Right lobe of liver (tissue), 4 donors: ENCODE data around the gene MSH2.

Experiments used
- POLR2A ChIP-seq: fragments of 450-650 bp; IDR thresholded peaks from one replicate; pipeline ENCODE4 v1.6.1; 2017; ENCODE audit warnings: antibody characterized with exemption, mild to moderate bottlenecking
- TF ChIP-seq, protein P1 (sequence below), 4 donors: fragments of 200-600 bp in 3 of 4; fragments of 450-650 bp in 1 of 4; IDR thresholded peaks; one replicate each; pipeline versions ENCODE4 v1.5.1 to v1.8.0; 2016 to 2022; ENCODE audit warnings: antibody characterized with exemption in 4 of 4, mild to moderate bottlenecking in 2 of 4
- donor health status: DM: no; HTN: no; CAD: no.
- donor health status: DM: no; HTN: no; CAD: no.
- donor health status: DM: no; HTN: yes; CAD: no.

DNA sequence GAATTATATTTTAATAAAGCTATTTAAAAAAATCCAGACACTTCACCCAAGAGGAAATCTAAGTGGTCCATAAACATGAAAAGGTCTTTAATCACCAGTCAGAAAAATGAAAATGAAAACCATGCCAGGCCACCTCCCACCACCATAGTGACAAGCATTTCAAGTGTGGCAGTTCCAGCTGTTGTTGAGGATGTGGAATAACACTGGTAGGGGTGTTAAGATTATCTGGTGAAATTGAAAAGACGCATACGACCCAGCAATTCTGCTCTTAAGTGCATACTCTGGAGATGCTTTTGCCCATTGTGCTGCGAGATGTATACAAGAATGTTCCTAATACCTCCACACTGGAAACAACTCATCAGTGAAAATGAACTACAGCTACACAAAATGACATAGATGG, 82.2 kb downstream of the MSH2 start:
- TF ChIP-seq, protein P1, sequence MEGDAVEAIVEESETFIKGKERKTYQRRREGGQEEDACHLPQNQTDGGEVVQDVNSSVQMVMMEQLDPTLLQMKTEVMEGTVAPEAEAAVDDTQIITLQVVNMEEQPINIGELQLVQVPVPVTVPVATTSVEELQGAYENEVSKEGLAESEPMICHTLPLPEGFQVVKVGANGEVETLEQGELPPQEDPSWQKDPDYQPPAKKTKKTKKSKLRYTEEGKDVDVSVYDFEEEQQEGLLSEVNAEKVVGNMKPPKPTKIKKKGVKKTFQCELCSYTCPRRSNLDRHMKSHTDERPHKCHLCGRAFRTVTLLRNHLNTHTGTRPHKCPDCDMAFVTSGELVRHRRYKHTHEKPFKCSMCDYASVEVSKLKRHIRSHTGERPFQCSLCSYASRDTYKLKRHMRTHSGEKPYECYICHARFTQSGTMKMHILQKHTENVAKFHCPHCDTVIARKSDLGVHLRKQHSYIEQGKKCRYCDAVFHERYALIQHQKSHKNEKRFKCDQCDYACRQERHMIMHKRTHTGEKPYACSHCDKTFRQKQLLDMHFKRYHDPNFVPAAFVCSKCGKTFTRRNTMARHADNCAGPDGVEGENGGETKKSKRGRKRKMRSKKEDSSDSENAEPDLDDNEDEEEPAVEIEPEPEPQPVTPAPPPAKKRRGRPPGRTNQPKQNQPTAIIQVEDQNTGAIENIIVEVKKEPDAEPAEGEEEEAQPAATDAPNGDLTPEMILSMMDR (IDR thresholded peaks at IDR 0.05) = no peak
- TF ChIP-seq POLR2A = no peak
